ENCODE data around the gene HOXA11.

HOXA11 gene

DNA sequence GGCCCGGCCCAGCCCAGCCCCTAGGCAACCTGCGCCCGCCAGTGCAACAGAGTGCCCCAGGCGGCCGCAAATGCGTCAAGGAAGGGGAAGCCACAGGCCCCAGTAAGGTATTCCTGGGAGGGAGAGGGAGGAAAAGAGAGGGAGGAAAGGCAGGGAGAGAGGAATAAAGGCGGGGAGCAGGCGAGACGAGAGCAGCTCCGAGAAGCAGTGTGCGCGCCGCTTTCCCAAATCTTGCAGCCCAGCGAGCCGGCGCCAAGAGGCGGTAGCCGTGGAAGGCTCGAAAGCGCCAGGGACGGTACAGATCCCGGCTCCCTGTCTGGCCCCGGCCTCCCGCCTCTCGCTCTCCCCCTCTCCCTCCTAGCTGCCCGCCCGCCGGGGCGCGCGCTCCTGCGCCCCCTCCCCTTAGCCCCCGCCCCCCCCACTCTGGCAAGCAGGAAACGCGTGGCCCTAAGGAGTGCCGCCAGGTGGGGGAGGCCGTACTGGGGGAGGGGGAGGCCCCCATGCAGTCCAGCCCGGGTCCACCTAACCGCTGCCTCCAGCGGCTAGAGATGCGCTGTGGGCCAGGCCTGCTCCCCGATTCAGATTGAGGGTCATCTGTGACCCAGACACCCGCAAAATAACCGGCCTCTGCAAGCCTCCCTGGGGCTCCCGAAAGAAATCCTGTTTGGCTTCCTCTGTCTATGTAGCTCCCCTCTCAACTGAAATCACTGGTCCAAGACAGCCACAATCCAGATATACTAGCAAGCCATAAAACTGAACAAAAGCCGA, 15.2 kb downstream of the HOXA11 start:
- DNase-seq (no peak), ATAC-seq (no peak)

DNA sequence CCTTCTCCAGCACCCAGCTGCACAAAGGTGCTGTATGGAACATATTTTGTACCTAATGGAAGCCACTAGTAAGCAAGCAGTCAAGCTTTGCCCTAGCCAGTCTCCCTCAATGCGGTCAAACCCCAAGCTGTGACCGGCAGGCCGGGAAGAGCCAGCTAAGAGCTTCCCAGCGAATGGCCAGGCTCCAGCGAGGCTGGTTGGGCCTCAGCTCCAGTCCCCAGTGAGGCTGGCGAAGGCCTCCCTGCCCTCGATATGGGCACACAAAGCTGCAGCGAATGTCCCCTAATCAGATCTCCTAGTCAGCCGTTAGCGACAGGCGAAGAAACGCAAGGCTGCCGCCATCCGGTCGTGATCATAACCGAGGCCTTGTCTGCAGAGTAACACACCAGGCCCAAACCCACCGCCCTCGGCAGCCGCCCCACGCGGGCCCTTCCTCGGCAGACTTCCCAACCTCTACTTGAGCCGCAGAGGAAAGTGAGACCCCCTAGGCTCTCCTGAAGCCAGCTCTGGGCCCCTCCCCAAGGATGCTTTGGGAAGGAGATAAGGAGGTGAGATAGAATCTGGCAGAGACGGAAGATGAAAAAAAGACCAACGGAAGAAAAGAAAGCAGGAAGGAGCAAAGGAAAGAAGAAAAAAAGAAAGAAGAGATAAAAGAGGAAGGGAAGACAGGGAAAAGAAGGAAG, 16.6 kb downstream of the HOXA11 start:
- DNase-seq (no peak), ATAC-seq (no peak)

DNA sequence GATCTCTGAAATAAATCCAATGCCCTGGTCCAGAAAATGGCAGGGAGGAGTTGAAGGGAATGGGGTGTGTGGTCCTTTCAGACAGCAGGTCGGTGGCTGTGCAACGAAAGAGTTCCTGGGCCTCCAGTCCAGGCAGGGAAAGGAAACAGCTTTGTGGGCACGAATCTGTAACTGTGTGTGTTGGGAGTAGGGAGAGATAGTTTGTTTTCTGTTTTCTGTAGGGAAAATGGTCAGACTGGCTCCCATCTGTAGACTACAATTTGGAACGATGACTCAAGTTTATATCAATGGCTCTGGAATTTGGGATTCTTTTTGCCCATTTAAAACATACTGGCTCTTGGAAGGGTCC, 17.1 kb downstream of the HOXA11 start:
- DNase-seq (no peak), ATAC-seq (no peak)

DNA sequence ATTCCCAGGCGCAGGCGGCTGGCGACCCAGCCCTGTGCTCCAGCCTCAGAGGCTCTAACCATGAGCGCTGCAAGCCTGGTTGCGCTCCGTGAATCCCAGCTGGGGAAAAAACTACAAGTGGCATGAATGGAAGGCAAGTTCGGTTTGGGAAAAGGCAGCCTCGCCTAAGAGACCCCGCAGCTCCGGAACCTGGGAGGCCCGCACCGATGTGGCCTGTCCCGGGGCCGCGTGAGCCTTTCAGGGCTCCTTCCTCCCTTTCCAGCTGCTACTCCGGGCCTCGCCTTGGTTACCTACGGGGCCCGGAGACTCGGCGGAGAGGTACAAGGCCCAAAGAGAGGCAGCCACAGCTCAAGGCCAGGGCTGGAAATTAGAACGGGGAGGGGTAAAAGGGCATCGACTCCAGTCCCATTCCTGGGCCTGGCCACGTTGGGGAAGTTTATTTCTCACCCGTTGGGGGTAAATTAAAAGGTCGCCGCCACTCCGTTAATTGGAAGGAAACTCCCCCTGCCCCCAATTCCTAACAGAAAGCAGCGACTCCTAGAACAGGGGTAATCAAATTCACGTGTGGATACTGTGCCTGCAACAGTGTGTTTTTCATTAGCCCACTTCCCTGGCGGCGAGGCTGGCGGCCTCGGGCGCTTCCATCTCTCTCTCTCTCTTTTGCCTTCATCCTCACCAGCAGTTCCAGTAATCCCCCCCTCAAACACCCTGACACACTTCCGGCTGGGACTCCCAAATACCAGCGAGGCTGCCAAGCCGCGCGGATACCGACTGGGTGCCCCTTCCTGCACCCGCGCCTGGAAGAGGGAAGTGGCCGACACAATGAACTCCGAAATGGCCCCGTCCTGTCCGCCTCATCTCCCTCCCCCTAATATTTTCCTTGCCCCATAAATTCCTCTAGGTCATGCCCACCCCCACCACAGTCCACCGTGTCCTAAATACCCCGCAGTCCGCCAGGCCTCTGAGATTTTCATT, 18.2 kb downstream of the HOXA11 start:
- no peak for DNase-seq
- ATAC-seq = no peak

DNA sequence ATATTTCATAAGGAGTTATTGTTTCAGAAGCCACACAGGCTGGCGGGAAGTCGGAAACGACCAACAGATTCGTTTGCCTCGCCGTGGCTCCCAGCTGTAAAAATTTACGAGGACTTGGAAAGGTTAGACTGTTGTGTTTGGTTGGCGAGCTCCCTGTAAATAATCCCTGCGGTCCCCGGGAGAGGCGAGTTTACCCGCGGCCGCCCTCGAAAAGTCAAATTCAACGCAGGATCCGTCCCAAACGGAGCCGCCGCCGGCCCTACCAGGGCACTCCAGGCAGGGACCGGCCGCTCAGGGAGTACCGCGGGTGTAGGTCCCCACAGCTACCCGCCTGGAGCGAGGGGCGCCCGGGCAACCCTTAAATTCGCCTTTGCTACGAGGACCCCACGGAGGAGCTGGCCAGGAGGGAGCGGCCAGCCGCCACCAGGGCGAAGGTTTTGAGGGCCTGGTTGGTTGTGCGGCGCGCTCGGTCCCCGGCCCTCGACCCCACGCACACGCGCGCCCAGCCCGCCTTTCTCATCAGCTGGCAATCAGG, 19.0 kb downstream of the HOXA11 start:
- no peak for DNase-seq

DNA sequence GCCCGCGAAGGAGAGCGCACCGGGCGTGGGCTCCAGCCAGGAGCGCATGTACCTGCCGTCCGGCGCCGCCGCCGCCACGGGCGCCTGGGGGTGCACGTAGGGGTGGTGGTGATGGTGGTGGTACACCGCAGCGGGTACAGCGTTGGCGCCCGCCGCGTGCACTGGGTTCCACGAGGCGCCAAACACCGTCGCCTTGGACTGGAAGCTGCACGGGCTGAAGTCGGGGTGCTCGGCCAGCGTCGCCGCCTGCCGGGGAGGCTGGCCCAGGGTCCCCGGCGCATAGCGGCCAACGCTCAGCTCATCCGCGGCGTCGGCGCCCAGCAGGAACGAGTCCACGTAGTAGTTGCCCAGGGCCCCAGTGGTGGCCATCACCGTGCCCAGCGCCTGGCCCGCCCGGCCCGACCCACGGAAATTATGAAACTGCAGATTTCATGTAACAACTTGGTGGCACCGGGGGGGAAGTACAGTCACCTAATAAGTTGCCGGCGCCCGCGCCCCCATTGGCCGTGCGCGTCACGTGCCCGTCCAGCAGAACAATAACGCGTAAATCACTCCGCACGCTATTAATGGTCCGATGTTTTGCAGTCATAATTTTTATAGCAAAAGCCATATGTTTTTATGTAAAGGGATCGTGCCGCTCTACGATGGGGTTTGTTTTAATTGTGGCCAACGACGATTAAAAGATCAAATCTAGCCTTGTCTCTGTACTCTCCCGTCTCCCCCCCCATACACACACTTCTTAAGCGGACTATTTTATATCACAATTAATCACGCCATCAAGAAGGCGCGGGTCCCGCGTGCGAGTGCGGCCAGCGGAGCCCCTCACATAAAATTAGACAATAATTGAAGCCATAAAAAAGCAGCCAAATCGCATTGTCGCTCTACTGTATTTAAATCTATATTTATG, 19.7 kb downstream of the HOXA11 start, which contains the start of gene HOXA9:
Gene HOXA9 (minus strand): TSS at position 449 of the 907 bp plus-strand sequence. CDS start 80 bp downstream, at position 369.
- ATAC-seq = no peak
- DNase-seq = no peak

More for the DNA sequence above, 19.0 kb downstream of the HOXA11 start:
- no peak for ATAC-seq

DNA sequence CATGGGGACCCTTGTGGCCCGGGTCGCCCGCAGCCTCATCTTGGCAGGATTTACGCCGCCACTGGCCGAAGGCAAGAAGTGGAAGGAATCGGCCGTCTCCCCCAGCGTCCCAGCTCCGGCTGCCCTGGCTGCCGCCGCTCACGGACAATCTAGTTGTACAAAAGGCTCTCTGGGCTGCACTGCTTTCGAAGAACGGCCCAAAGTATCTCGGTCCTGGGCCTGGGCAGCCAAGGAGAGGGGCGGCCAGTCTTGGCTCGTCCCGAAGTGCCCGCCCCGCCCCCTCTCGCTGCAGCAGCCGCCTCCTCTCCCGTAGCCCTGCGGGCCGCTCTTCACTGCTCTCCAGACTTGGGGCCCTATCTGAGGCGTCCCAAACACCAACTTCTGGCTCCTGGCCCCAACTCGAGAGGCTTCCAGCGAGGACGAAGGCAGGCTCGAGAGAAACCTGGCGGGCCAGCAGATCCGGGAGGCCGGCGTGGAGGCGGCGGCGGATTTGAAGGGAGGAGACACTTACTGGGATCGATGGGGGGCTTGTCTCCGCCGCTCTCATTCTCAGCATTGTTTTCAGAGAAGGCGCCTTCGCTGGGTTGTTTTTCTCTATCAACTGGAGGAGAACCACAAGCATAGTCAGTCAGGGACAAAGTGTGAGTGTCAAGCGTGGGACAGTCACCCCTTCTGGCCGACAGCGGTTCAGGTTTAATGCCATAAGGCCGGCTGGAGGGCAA, 20.5 kb downstream of the HOXA11 start:
- ATAC-seq = no peak
- DNase-seq = no peak

DNA sequence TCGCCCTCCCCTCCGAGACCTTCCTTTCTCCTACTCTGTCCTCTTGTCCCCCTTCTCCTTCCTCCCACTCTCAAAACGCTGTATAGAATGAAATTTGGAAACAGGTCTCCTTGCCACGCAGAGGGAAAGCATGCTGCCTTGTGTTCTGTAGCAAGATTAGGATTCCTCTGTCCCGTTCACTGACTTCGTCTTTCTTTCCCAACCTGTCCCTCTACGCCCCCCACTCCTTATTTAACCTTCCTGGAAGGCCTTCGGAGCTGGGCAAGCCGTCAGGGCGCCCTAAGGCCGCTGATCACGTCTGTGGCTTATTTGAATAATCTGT, 21.0 kb downstream of the HOXA11 start:
- DNase-seq = no peak
- no peak for ATAC-seq

DNA sequence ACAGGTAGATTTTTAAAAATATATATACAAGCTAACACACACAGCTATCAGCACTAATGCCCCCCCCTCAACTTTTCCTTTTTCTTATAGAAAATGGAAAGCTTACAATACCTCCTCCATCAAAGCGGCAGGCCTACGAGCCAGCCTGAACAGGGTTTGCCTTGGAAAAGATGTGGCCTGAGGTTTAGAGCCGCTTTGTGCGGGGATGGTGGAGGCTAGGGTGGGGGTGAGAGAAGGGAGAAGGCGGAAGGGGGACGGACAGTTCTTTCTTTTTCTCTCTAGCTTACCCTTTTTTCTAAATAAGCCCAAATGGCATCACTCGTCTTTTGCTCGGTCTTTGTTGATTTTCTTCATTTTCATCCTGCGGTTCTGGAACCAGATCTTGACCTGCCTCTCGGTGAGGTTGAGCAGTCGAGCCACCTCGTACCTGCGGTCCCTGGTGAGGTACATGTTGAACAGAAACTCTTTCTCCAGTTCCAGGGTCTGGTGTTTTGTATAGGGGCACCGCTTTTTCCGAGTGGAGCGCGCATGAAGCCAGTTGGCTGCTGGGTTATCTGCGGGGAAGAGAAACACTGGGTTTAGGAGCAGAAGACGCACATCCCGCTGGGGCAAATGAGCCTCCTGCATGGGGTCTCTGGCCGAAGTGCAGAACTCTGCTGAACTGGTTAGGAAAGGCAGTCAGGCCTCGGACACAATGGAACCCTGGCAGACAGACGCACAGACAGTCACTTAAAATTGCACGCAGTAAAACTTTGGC, 21.6 kb downstream of the HOXA11 start:
- DNase-seq (no peak), ATAC-seq (no peak)

DNA sequence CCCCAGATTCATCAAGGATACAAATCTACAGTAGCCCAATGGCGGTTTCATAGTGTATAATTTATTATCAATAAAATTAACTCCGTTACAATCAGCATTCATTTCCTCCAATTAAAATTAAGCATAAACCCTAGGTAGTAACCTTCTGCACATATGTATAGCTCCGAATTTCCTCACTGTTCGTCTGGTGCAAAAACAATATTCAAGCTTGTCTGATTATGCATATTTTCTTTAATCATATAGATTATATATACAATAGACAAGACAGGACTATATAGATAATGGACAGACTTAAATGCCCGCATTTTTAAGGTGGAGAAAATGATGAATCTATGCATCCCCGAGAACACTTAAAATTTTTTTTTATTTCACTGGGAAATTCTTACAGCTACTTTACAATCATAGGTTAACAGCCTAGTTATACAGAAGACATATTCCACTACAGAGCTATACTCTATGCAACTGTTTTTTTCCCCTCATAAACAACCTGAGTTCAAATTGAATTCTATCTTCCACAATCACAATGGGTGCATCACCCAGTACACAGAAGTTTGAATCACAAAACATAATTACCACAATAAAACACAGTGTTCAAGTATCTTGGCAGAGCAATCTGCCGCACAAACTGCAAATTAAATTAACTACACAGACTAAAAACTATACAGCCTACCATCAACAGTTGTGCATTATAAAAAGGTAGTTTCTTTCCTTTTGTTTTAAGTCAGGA, 22.3 kb downstream of the HOXA11 start:
- DNase-seq = no peak
- no peak for ATAC-seq

DNA sequence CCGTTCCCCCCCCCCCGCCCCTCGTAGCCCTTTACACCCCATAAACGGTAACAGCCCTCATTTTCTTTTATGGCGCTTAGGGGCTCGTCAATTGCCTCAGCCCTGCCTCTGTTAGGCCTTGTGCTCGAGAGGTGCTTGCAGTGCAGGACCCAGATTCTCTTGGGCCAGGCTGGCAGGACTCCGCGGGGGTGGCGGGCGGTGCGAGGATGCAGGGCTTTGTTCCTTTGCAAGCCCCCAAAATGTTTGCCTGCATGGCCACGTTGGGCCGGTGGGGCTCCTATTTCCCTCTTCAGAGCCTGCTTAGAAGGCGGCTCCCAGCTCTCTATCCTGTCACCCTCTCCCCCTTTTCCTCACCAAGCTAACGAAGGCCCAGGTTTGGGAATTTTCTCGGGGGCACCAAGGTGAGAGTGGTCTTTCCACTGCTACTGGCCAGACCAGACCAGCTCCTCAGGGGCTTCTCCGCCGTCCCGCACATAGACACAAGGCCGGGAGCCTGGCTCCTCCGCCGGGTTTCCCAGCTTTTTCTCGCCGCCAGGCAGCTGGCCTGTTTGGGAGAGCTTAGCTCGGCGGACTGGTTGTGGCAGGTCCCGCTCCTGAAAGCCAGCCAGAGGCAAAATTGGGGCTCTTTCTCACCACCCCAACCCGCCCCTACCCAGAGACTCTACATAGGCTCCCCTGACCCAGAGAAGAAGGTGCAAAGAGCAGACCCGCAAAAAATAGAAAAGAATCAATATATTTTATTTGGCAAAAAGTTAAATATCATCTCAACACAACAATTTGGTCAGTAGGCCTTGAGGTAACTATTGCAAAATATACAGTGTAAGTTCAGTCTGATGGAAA, 23.1 kb downstream of the HOXA11 start:
- ATAC-seq = no peak
- DNase-seq = no peak

DNA sequence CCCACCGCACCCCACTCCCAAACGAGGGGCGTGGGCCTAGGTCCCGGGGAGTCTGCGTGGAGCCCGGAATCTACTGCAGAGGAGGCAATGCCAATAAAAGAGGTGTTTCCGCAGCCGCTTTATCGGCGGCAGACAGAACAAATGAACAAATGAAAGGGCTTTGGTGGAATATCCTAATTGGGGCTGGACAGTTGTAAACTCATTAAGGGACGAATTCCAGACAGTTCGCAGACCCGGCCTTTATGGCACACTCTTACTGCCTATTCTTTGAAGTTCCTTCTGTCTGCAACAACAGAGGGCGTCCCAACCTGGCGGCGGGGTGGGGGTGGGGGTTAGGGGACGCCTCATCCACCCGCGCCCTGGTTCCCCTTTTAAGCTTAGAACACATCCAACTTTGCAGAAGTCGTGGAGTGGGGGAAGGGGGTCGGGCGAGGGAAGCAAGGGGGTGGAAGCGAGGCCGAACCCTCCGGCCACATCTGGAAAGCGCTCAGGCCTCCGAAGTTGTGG, 23.8 kb downstream of the HOXA11 start:
- no peak for DNase-seq
- ATAC-seq = no peak

DNA sequence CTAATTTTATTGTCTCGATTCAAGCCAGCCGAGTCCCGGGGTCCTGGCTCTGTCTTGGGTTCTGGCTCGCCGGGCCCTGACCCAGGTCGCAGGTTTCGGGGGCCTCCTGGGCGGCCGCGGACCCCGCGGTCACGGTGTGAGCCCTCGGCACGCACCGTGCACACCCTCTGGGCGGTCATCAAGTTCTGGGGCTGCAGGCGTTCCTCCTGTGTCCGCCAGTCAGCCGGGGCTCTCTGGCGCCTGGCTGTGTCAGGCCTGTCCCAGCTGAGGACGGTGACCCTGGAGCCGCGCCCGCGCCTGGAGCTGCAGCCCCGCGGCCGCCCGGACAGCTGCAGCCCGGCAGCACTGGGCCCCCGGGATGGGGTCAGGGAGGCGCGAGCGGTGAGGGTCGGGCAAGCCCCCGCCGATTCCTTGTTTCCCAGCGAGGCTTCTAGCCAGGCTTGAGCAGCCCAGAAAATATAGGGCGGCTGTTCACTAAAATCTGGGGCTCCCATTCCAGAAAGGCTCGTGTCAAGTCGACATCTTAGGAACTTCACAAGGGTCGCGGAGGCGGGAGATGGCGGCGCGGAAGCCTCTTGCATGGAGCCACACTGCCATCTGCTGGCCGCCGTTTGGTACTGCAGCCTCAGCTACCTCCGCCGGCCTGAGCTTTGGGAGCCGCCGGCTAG, 24.4 kb downstream of the HOXA11 start:
- ATAC-seq = peak; percentile 60
- DNase-seq = peak; percentile 90

DNA sequence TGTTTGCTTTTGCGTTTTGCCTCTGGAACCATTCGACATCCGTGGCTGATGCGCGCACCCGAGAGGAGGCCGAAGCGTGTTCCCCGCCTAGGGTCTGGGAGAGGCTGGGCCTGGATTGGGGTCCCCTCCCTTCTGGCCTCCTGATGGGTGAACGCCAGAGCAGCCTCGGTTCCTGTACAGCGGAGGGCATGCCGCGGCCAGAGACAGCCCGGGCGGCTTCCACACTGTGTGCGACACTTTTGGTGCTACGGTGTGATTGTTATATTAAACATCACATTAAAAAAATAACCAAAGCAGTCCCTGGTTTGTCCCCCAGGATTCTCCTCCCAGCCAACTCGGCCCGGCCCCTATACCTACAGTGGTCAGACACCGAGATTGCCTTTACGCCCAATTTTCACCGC, 24.9 kb downstream of the HOXA11 start:
- peak; percentile 10 for ATAC-seq

DNA sequence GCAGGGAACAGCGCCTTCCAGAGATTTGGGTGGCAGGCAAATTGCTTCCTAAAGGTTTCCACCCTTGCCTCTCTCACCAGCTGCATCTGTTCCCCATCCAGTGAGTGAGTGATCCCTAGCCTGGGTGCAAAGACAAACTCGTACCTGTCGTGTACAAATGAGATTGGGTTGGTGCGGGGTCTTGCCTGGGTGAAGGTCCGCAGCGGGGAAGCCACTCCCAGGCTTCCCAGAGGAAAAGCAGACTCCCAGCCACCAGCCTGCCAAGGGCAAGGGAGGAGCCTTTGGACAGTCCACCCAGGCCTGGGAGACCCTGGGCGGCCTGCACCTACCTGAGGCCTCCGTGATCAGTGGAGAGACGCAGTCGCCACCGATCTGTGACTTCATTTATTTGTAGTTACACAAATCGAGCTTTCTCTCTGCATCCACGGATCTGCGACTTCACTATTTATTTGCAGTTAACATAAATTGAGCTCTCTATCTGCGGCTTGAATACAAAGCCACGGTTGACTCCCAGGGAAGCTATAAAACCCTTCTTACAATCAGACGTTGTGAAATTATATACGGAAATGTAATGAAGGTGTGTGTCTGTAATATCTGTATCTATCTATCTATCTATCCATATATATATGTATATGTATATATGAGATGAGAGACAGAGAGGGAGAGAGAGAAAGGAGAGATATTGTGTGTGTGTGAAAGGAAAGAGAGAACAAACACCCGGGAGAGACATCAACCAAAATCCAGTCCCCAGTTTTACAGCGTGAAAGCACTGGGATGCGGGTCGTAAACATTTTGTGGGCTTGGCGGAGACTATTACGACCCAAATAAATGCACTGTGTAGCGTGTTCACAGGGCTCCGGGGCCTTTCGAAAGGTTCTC, 25.5 kb downstream of the HOXA11 start:
- ATAC-seq (no peak), DNase-seq (no peak)

More for the DNA sequence above, 24.9 kb downstream of the HOXA11 start:
- DNase-seq = no peak
